Suprapubic skin (tissue), 3 donors: Measurements from ENCODE around the gene RFC5.

Experiments
- POLR2AphosphoS5 ChIP-seq, 3 donors: sonication (generic); formaldehyde crosslinking; IDR thresholded peaks; one replicate each; pipeline ENCODE4 v1.6.1; 2017; ENCODE audit warnings: antibody characterized with exemption in 3 of 3
- TF ChIP-seq, protein P1 (sequence below), 2 donors: fragments of 200-600 bp in 1 of 2; fragments of 450-650 bp in 1 of 2; sonication (generic) in 1 of 2; IDR thresholded peaks; one replicate each; pipeline ENCODE4 v1.5.1; 2016 to 2019; ENCODE audit warnings: antibody characterized with exemption in 2 of 2, mild to moderate bottlenecking in 1 of 2, moderate library complexity in 1 of 2

DNA sequence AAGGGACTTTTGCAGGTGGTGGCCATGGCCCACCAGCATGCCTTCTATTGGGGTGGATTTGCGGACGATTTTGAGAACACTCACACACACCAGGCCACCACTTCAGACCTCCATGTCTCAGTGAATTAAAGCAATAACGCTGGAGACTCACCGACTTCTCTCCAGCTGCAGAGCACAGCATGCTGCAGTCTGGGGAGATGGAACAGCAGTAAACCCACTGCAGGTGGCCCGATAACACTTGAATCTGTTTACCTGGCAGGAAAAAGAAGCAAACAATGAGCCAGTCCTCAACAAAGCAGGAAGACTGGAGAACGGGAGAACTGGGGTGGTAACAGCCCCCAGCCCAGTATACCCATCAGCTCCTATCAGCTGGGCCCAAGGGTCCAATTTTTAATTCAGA lies 21.6 kb downstream of the RFC5 start:
- TF ChIP-seq, protein P1, sequence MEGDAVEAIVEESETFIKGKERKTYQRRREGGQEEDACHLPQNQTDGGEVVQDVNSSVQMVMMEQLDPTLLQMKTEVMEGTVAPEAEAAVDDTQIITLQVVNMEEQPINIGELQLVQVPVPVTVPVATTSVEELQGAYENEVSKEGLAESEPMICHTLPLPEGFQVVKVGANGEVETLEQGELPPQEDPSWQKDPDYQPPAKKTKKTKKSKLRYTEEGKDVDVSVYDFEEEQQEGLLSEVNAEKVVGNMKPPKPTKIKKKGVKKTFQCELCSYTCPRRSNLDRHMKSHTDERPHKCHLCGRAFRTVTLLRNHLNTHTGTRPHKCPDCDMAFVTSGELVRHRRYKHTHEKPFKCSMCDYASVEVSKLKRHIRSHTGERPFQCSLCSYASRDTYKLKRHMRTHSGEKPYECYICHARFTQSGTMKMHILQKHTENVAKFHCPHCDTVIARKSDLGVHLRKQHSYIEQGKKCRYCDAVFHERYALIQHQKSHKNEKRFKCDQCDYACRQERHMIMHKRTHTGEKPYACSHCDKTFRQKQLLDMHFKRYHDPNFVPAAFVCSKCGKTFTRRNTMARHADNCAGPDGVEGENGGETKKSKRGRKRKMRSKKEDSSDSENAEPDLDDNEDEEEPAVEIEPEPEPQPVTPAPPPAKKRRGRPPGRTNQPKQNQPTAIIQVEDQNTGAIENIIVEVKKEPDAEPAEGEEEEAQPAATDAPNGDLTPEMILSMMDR (IDR thresholded peaks at IDR 0.05) = no peak
- no peak for TF ChIP-seq POLR2AphosphoS5 (IDR thresholded peaks at IDR 0.05)
